Upper lobe of left lung (tissue), 6 donors: ENCODE measurements around the gene SPRED2. TPM values are rescaled to one million over a fixed set of nuclear protein-coding genes. Genes with fewer than 3 reads are reported as not detected.

ENCODE experiments used
- ATAC-seq, 2 donors: fragments of 200-7000 bp; cut with Tn5 transposase; one replicate each; pipeline ENCODE4 v1.9.1; 2022; ENCODE audit warnings: mild to moderate bottlenecking in 2 of 2, moderate library complexity in 2 of 2; ENCODE audit not compliant: low FRiP score in 2 of 2
- DNase-seq, 2 donors: peaks; one replicate each; pipeline ENCODE4 v3.0.0-alpha.2; 2019 to 2020
- H3K27ac ChIP-seq, 4 donors: fragments of 200-600 bp; sonication (generic); one replicate each; pipeline ENCODE4 v1.5.1; 2016 to 2019
- H3K27me3 ChIP-seq, 4 donors: fragments of 200-600 bp; sonication (generic); one replicate each; pipeline ENCODE4 v1.5.1; 2017 to 2019
- H3K36me3 ChIP-seq, 4 donors: fragments of 200-600 bp; sonication (generic); one replicate each; pipeline ENCODE4 v1.5.1; 2016 to 2019
- H3K4me1 ChIP-seq, 4 donors: fragments of 200-600 bp; sonication (generic); one replicate each; pipeline ENCODE4 v1.5.1; 2018 to 2019
- H3K4me3 ChIP-seq, 4 donors: fragments of 200-600 bp; sonication (generic); one replicate each; pipeline ENCODE4 v1.5.1; 2017 to 2019; ENCODE audit warnings: mild to moderate bottlenecking in 2 of 4, moderate library complexity in 1 of 4
- H3K9me3 ChIP-seq, 4 donors: fragments of 200-600 bp; sonication (generic); one replicate each; pipeline ENCODE4 v1.5.1; 2018 to 2019
- CTCF ChIP-seq, 6 experiments: fragments of 450-650 bp in 4 of 6; fragments of 200-600 bp in 2 of 6; sonication (generic) in 2 of 6; IDR thresholded peaks; one replicate each; pipeline ENCODE4 v1.5.1; 2016 to 2019; ENCODE audit warnings: antibody characterized with exemption in 6 of 6
- EP300 ChIP-seq, 4 donors: sonication (generic); formaldehyde crosslinking; IDR thresholded peaks; one replicate each; pipeline ENCODE4 v1.5.1; 2017; ENCODE audit warnings: antibody characterized with exemption in 4 of 4, control low read depth in 2 of 4
- POLR2A ChIP-seq, 4 donors: fragments of 450-650 bp; IDR thresholded peaks; one replicate each; pipeline ENCODE4 v1.5.1; 2016 to 2017; ENCODE audit warnings: antibody characterized with exemption in 4 of 4, mild to moderate bottlenecking in 2 of 4
- POLR2AphosphoS5 ChIP-seq, 2 donors: sonication (generic); formaldehyde crosslinking; IDR thresholded peaks; one replicate each; pipeline ENCODE4 v1.5.1; 2017; ENCODE audit warnings: antibody characterized with exemption in 2 of 2
- WGBS, 2 donors: methylation state at CpG; one replicate each; pipeline ENCODE4 v1.1.5; 2017 to 2018; 5-methylcytosine and 5-hydroxymethylcytosine counted together
- total RNA-seq, 6 donors: library from RNA; depleted of rRNA in 4 of 6; stranded (reverse); fragments of >200 nt in 4 of 6; gene quantifications; one replicate each; pipeline versions ENCODE4 v1.1.0 to v1.2.1, GENCODE V29; 2016 to 2021
- donor health status: DM: no; HTN: no; CAD: no; lungs with moderate emphysema.
- donor health status: DM: no; HTN: yes; CAD: no; lungs with severe emphysema.

The SPRED2 gene
- total RNA-seq, 6 donors from 2014 or later, result 15.7 to 53.0 (median 38.1) TPM

GRCh38 chr2:65404988-65405697, 27.3 kb downstream of the SPRED2 start:
- no peaks in the 10 kb centered on the region for H3K27me3 ChIP-seq
- ATAC-seq (no peak), DNase-seq (no peak)
- TF ChIP-seq POLR2AphosphoS5 (IDR thresholded peaks at IDR 0.05) (no peak), CTCF (IDR thresholded peaks at IDR 0.05) (no peak), POLR2A (IDR thresholded peaks at IDR 0.05) (no peak), EP300 (IDR thresholded peaks at IDR 0.05) (no peak)
- H3K27ac ChIP-seq, result no peak overlapping the region
- WGBS, 2 donors, result 81 to 85% methylated on average over 10 of the region's 10 CpGs
- H3K4me3 ChIP-seq, result no peak overlapping the region
- no peaks in the 10 kb centered on the region for H3K9me3 ChIP-seq
- no peaks in the 10 kb centered on the region for H3K36me3 ChIP-seq
- H3K4me1 ChIP-seq, result peaks cover 11 to 29% (median 25%) of the 10 kb centered on the region in 4 donors

- DNase-seq (no peak), ATAC-seq (no peak)
- WGBS, 2 donors, result 85 to 91% methylated on average over 5 of the region's 5 CpGs
- H3K36me3 ChIP-seq, result no peaks in the 10 kb centered on the region
- no peaks in the 10 kb centered on the region for H3K9me3 ChIP-seq
- H3K4me3 ChIP-seq, result no peak overlapping the region
- H3K27me3 ChIP-seq, result no peaks in the 10 kb centered on the region
- peaks cover 11 to 29% (median 25%) of the 10 kb centered on the region in 4 donors for H3K4me1 ChIP-seq
- H3K27ac ChIP-seq, result no peak overlapping the region
- TF ChIP-seq EP300 (IDR thresholded peaks at IDR 0.05) (no peak), POLR2AphosphoS5 (IDR thresholded peaks at IDR 0.05) (no peak), CTCF (IDR thresholded peaks at IDR 0.05) (no peak), POLR2A (IDR thresholded peaks at IDR 0.05) (no peak)
Measured at GRCh38 chr2:65403529-65403915, 28.9 kb downstream of the SPRED2 start.

- H3K4me1 ChIP-seq, result peaks cover 11 to 29% (median 25%) of the 10 kb centered on the region in 4 donors
- WGBS, 2 donors, result 69 to 88% methylated on average over 8 of the region's 8 CpGs
Measured at GRCh38 chr2:65402780-65403528, 29.4 kb downstream of the SPRED2 start.

GRCh38 chr2:65402323-65402722, 30.1 kb downstream of the SPRED2 start:
- no peak for TF ChIP-seq POLR2AphosphoS5 (IDR thresholded peaks at IDR 0.05)
- no peak for TF ChIP-seq POLR2A (IDR thresholded peaks at IDR 0.05)
- TF ChIP-seq EP300 (IDR thresholded peaks at IDR 0.05), result no peak
- no peak for TF ChIP-seq CTCF (IDR thresholded peaks at IDR 0.05)
- 83 to 86% methylated on average over 2 of the region's 2 CpGs for WGBS, 2 donors
- no peak overlapping the region for H3K27ac ChIP-seq
- ATAC-seq (peak in 1 of 2 donors; percentile 51), DNase-seq (no peak)
- no peaks in the 10 kb centered on the region for H3K9me3 ChIP-seq
- H3K4me3 ChIP-seq, result no peak overlapping the region
- H3K36me3 ChIP-seq, result no peaks in the 10 kb centered on the region
- H3K4me1 ChIP-seq, result peaks cover 14 to 27% (median 26%) of the 10 kb centered on the region in 4 donors
- no peaks in the 10 kb centered on the region for H3K27me3 ChIP-seq

More at GRCh38 chr2:65402780-65403528, 29.4 kb downstream of the SPRED2 start:
- Histone ChIP-seq H3K27ac (no peak overlapping the region), H3K27me3 (no peaks in the 10 kb centered on the region), H3K36me3 (no peaks in the 10 kb centered on the region), H3K4me3 (no peak overlapping the region), H3K9me3 (no peaks in the 10 kb centered on the region)
- no peak for TF ChIP-seq POLR2A (IDR thresholded peaks at IDR 0.05)
- TF ChIP-seq CTCF (IDR thresholded peaks at IDR 0.05), result no peak
- TF ChIP-seq POLR2AphosphoS5 (IDR thresholded peaks at IDR 0.05), result no peak
- no peak for TF ChIP-seq EP300 (IDR thresholded peaks at IDR 0.05)
- DNase-seq (no peak), ATAC-seq (peak in 1 of 2 donors; percentile 56)
